GM12875 (cell line): ENCODE results near the gene SF3B5.

Experiments
- H3K4me3 ChIP-seq: one replicate; pipeline ENCODE4 v1.5.1; 2011; ENCODE audit warnings: low read depth, low read length, control low read depth
- CTCF ChIP-seq: IDR thresholded peaks from 2 replicates; pipeline ENCODE4 v1.5.1; 2011; ENCODE audit warnings: low read depth, mild to moderate bottlenecking, control low read depth, inconsistent platforms, low read length, moderate library complexity, borderline replicate concordance; ENCODE audit not compliant: insufficient read depth

Gene SF3B5

GRCh38 chr6:144065213-144065660, 30.1 kb downstream of the SF3B5 start:
- H3K4me3 ChIP-seq, result peak overlapping the region; percentile 75
- no peak for TF ChIP-seq CTCF

GRCh38 chr6:144064402-144065212, 30.8 kb downstream of the SF3B5 start:
- TF ChIP-seq CTCF, result no peak
- H3K4me3 ChIP-seq, result peak overlapping the region; percentile 75

- TF ChIP-seq CTCF, result peak; percentile 34; the same call in 1 of the 2 replicates
Measured at GRCh38 chr6:144063744-144064401, 31.5 kb downstream of the SF3B5 start.

GRCh38 chr6:144063246-144063743, 32.1 kb downstream of the SF3B5 start:
- peak overlapping the region; percentile 75 for H3K4me3 ChIP-seq
- no peak for TF ChIP-seq CTCF

More at GRCh38 chr6:144063744-144064401, 31.5 kb downstream of the SF3B5 start:
- H3K4me3 ChIP-seq, result peak overlapping the region; percentile 75

GRCh38 chr6:144062786-144063185, 32.6 kb downstream of the SF3B5 start:
- no peak overlapping the region for H3K4me3 ChIP-seq
- no peak for TF ChIP-seq CTCF

GRCh38 chr6:144059139-144059538, 36.2 kb downstream of the SF3B5 start:
- TF ChIP-seq CTCF, result no peak

More at GRCh38 chr6:144059139-144059538, 36.2 kb downstream of the SF3B5 start:
- H3K4me3 ChIP-seq, result no peak overlapping the region
